ENCODE measurements around the gene NHSL2.

DNA sequence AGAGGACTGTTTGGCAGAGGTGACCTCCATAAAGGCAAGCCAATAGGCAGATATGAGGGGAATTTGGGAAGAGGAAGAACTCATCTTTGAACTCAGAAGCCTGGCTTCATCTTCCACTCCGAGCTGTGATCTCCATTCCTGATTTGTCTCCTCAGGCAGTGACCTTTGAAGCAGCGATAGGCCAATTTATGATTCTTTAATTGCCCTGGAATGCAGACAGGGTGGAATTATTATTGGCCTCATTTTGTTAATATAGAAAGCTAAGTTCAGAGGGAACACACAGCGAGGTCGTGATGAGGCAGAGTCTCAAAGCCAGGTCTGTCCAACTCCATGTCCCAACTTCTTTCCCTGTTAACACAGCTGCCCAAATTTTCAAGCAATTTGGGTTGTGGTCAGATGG lies 204.2 kb downstream of the NHSL2 start:
- TF ChIP-seq CTCF (IDR thresholded peaks at IDR 0.05) (no peak), POLR2A (IDR thresholded peaks at IDR 0.05) (no peak)

Data from uterus (tissue), 2 donors.